Measurements from ENCODE around the gene OR52D1.

OR52D1 gene

DNA sequence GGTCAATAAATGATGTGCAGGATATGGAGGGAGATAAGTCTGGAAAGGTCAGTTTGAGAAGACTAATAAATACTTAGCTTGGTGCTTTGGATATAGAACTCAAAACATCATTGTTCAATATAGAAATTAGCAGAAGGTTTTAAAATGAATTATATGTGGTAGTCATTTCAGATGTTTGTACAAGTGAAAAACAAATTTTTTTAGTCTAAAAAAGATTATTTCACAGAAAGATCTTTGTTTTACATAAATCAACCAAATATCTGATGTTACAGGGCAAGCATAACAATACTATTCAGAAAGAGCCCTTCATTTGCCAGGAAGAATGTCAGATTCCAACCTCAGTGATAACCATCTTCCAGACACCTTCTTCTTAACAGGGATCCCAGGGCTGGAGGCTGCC is at the start of gene OR52D1:
Gene OR52D1 (plus strand): TSS at position 301 of the 400 bp plus-strand sequence. CDS start 22 bp downstream, at position 323.
- no peak for DNase-seq

DNA sequence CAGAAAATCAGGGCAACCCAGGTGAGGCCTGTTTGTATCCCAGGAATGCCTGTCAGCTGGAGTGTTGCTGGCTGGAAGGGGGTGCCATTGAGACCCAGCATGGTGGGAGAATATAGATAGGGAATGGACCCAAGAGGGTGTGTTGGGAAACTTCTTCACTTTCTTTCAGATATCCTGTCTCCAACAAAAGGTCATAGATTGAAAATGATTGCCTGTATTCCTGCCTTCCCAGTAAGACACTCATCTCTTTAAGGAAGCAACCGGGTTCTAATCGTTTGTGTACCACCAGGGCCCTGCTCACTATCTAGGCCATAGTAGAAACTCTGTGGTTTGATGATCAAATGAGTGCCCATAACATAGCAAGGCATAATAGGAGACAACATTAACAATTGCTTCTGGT is 47.1 kb upstream of the OR52D1 start, which contains the start of gene OR51I1:
Gene OR51I1 (minus strand): TSS at position 101 of the 400 bp plus-strand sequence. CDS start 0 bp downstream, at position 101.
- no peak for DNase-seq

DNA sequence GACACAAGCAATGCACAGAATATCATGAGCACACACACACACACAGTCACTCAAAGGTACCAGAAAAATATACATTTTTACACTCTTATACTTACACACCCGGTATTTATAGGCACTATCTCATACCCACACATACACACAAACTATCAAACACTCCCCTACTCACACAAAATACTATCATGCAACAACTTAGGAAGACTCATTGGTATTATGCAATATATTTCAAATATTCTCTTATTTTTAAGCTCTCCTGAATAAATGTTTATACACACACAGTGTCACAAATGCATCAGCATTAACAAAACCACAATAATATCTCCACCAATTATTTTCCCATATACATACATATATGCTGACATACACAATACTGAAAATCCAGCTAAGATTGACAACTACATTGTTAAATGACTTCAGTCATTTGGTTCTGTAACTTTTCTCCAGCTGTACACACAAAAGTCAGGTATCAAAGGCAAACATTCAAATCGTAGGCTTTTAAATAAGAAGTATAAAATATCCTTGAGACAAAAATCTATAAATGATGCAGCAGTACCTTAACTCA is 44.6 kb upstream of the OR52D1 start:
- DNase-seq: no peak

DNA sequence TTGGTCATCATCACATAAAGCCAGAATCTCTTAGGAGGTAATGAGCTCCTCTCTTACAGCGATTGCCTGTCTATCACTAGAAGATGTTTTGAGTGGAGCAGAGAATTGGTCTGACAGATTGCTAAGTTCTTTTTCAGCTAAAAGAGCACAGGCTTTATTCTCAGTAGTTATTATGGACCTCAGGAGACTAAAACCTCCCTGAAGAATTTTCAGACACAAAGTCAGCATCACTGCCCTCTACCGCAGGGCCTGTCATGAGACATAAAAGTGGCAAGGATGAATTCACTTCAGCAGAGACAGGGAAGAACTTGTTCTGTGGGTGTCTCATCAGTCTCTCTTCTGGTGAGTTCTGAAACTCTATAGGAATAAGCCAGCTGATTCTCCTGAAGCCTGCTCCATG is 39.5 kb upstream of the OR52D1 start, which contains the start of gene OR51I2:
Gene OR51I2 (plus strand): TSS at position 301 of the 400 bp plus-strand sequence. CDS start 4,166 bp downstream, outside the sequence.
- no peak for DNase-seq

DNA sequence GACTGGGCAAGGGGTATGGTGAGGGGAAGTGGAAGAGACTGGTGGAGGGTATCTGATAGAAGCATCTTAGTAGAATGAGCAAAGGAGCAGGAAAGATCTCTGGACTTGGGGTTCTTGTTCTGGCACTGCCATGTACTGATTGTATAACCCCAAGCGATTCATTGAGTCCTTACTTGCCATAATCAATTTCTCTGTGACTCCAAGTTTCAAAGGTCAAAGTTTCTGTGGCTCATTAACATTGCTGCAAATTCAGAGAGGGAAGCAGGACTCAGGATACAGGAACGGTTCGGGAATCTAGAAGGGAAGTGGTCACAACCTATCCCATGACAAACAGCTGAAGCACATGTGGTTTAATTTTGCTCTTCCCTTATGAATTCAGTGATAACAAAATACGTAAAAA is 39.1 kb upstream of the OR52D1 start:
- no peak for DNase-seq

DNA sequence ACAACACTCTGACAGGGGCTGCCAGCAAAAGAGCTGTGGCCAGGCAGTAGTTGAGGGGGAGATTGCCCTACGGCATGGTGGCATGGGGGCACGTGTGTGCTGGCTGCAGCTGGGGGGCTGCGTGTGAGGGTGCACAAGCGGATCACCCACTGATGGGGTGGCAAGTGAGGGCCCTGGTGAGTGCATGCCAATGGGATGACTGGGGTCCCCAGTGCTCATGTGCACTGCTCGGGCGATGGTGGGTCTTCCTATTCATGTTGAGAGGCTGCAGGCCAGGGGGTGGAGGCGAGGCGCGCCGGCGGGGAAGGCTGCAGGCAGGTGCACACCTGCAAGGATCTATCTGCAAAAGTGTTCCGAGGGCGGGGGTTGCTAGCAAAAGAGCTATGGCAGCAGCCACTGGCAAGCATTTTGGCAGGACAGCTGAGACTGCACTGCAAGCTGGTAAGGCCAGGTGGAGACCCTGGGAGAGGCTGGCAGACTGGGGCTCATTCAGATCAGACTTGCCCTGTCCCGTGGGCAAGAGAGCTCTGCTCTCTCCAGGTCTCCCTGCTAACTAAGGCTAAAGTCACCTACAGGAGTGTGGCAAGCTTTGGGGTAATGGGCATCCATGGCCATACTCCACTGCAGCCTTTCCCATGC is 27.4 kb upstream of the OR52D1 start:
- DNase-seq: no peak

DNA sequence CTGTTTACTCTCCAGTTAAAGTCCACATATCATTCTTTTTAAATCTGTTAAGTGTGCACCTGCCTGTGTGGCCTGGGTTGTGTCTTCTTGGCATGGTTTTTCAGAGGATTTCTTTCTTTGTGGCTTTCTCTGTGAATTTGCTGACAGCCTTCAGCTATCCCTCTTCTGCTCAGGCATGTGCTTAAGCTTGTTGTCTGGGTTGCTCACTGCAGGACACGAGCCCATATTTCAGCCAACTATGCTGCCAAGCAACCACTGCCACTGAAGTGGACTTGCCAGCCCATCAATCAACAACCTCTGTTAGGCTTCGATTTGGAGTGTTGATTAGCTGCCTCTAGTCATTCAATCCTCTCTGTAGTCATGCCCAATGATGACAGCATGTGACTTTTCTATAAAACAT is 21.0 kb upstream of the OR52D1 start:
- DNase-seq: no peak

DNA sequence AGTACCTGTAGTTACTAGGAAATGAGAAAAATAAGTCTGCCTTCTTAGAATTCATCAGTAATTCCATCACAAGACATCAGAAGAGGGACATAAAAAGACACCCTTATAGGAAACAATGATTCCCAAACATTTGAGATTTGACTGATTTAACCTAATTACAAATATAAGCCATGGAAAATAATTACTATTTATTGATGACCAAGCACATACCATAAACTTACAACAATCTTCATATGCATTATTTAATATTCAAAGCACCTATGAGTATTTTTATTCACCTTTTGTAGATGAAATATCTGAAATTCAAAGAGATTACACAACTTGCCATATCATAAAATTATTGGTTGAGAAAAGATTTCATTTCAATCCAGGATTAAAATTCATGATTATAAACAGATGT is 14.6 kb upstream of the OR52D1 start:
- DNase-seq: no peak

DNA sequence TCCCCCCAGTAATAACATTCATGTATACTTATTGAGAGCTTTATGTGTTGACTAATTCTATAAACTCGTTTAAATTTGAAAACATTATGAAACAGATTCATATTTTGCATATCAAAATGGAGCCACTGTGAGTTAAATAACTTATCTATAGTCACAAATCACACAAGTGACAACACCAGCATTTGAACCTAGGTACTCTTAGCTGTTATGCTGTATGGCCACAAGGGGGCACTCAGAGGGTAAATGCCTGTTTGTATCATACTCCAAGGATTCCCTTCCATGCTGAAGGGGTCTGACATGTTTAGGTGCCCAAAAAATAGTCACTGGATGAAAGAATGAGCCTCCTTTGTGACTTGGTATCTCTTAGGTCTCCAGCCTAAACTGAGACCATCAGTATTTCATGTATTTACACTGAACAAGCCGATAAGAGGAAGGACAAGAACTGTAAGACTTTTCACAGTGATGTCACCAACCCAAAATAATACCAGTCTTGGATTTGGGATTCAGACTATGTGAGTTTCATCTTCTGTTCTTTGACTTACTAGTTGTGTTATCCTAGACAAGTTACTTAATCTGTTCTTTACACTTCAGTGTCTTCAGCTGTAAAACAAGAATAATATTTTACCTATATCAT is 12.2 kb upstream of the OR52D1 start:
- DNase-seq: no peak

DNA sequence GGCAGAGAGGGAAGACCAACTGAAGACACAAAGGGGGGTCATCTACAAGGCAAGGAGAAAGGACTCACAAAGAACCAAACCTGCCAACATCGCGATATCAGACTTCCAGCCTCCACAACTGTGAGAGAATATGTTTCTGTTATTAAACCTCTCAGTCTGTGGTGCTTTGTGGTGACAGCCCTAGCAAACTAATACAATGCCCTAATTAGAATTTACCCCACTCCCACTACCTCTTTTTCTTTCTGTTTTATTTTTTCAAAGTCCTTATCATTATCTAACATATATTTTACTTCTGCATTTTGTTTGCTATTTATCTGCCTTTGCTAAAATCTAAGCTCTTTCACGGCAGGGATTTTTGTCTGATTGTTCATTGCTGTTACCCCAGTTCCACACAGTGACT is 2.5 kb upstream of the OR52D1 start:
- no peak for DNase-seq

DNA sequence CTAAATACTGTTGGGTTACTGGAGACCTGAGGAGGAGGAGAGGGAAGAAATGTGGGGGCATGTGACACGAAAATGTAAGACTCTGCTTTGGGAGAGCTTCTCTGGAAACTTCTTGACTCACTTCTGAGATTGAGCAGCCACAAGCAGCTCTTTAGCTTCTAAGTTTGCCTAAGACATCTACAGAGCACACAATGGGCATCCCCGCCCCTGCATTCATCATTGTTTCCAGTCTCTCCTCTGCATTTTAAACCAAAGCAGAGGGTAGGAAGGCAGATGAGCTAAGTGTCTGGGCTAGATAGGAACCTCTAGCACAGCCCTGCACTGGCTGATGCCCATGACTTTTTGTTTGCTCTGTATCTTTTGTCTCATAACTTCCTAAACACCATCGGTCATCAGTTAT is 2.1 kb upstream of the OR52D1 start:
- DNase-seq: no peak

DNA sequence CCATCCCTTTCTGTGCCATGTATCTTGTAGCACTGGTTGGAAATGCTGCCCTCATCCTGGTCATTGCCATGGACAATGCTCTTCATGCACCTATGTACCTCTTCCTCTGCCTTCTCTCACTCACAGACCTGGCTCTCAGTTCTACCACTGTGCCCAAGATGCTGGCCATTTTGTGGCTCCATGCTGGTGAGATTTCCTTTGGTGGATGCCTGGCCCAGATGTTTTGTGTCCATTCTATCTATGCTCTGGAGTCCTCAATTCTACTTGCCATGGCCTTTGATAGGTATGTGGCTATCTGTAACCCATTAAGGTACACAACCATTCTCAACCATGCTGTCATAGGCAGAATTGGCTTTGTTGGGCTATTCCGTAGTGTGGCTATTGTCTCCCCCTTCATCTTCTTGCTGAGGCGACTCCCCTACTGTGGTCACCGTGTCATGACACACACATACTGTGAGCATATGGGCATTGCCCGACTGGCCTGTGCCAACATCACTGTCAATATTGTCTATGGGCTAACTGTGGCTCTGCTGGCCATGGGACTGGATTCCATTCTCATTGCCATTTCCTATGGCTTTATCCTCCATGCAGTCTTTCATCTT is 414 bp downstream of the OR52D1 start:
- no peak for DNase-seq

DNA sequence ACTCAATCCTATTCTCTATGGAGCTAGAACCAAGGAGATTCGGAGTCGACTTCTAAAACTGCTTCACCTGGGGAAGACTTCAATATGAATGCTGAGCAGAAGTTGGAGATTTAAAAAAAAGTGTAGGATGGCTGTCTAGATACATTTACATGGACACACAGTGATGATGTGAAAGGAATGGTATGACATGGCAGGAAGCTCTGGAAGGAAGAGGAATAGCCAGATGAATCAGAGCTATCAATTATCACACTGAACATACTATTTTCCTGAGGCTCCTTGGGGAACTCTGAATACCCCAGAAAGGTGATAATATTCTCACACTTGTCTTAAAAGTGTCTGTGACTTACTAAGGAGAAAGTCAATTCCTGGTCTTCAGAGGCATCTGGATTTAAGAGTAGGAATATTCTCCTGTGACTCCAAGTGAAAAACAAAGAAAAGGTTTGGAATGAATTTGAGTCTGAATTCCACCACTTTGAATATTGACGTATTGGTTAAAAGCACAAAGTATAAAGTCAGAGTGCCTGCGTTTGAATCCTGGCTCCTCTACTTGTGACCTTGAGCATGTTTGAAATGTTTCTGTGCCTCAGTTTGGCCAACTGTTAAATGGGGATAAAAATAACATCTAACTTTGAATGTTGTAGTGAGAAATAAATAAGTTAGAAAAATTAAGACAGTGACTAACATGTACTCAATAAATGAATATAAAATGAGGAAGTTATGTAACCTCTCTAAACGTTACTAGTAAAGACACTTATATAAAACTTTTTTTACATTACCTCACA is 1.3 kb downstream of the OR52D1 start:
- no peak for DNase-seq

DNA sequence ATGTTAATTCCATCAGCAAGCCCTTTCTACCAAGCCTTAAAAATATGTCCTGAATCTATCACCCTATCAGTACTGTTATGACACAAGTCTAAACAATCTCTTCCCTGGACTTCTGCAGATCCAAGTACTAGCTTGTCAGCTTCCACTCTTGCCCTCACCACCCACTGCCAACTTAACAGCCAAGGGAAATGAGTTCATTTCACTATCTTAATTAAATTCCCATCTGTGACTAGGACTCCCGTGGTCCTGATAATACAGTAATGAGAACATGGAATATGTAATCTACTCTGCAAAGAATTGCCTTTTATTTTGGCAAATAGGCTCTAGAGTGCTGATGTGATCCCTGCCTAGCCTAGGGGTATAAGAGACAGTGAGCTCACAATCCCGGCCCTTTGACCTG is 11.2 kb downstream of the OR52D1 start:
- no peak for DNase-seq

DNA sequence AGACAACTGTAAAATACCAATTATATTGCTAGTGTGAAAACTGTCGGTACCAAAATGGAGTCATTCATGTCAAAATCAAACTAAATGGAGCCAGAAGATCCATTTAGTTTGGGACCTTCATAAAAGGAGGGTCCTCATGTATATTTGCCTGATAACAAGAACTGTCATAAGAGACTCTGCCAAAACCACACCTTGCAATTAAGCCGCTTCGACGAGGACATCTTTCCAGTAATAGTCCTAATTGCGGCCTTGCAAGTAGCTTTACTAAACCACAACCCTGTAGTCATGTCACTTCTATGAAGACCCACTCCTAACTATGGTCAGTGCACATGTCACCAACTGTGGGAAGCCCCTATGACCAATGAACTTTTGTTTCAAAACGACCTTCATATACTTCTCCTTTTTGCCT is 11.9 kb downstream of the OR52D1 start:
- no peak for DNase-seq

DNA sequence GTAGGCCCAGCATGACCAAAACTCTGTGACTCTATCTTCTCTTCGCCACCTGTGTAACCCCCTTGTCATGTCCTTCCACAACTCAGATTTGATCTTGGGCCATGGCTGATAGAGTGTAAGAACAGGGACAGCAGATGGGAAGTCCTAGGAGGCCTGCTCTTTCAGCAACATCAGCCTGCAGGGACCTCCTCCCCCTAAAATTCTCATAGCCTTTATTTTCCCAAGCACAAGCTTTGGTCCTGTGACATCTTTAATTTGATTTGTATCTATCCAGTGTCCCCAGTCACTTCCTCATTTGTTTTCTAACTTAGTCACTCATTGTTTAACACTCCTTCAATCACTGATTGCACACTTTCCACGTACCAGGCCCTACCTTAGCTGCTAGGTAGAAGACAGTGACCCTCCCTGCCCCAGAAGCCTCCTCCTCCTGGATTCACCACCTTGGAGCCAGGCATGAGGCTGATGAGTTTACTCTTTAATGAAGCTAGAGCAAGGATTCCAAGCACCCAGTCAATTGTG is 16.0 kb downstream of the OR52D1 start:
- no peak for DNase-seq

DNA sequence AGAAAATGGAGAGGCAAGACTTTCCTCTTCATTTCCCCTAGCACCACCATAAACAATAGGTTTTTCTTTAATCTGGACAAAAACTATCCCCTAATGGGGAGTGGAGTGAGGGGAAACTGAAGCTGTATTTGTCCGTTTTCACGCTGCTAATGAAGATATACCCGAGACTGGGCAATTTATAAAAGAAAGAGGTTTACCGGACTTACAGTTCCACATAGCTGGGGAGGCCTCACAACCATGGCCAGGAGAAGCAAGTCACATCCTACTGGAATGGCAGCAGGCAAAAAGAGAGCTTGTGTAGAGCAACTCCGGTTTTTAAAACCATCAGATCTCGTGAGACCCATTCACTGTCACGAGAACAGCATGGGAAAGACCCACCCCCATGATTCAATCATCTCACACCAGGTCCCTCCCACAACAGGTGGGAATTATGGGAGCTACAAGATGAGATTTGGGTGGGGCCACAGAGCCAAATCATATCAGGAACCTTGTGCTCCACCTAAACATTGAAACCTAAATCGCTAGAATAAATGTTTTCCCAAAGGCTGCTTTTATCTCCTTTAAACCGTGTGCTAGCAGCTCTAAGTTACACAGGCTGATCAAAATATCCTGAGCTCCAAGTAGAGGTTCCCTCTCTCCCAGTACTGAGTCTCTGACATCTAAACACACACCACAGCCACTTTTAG is 17.0 kb downstream of the OR52D1 start:
- no peak for DNase-seq

DNA sequence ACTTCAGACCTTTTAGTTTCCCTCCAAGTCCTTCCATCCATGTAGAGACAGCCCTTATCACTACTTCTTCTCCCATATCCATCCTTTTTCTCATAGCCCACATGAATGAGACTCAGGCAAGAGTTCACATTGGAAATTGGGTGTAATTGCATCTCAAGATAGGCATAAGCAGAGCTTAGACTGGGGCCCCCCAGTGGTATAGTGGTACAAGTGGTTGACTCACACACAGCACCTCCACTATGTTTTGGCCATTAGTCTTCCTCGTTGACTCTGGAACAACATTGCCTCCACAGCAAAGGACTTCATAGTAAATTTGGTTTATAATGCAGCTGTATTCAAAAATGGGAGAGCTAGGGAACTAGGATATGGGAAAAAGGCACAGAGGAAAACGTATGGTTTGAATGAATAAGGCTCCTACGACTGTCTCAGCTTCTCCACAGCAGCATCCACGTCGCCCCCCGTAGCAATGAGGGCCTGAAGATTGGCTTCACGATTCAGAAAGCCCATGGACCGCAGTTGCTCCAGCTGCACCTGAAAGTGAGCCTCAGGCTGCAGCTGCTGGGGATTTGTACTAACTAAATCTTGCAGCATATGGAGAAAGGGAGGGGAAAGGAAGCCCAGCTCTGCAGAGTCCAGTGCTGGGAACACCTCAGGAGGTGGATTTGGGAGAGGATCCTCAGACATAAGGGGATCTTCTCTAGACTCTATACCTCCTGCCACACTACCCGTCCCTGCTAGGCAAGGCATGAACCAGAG is 18.9 kb downstream of the OR52D1 start:
- DNase-seq: no peak

DNA sequence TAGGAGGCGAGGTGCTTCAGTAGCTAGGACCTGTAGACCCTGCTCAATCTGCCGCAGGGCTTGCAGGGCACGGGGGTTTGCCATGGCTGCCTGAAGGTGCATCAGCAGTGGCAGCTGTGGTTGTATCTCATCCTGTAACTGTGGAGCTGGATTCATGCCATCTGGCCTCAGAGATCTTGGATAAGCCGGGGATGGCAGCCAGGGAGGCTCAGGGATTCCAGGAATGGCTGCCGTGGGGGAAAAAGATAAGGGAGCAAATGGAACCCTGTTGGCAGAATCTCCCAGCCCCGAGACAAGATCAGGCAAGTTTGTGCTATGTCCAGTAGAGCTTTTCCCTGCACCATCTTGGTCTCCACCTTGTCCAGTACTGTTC is 19.4 kb downstream of the OR52D1 start:
- no peak for DNase-seq

DNA sequence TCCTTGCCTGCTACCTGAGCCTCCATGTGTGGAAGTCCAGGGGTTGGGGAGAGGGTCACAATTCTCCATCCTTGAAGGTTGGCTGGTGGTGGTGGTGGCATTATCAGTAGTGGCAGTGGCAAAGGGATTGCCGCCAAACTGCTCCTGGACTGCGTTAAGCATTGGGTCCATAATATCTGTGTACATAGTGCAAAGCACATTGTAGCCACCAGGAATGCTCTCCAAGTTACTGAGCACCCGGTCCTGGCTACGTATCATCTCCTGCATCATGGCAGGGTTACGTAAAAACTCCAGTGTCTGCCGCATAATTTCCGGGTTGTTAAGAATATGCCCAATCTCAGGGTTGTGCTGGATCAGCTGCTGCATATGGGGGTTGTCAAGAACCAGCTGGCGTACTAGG is 20.1 kb downstream of the OR52D1 start:
- DNase-seq: no peak

DNA sequence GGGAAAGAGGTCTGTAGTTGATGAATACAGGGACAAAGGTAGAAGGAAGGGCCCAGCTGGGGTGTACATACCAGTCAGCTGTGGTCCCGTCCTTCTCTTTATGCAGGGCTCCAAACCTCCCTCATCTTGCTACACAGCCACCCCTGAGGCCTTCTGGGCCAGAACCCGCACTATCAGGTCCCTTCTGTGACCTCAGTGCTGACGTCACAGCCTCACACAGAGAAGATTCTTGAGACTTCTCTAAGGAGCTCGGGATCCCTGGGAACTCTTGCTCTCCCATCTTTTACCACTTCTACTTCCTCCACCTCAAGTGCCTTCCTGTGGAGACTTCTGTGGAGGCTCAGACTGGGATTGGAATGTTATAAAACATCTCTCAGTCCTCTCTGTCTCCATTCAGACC is 21.3 kb downstream of the OR52D1 start, which contains the start of gene UBQLN3:
Gene UBQLN3 (minus strand): TSS at position 155 of the 400 bp plus-strand sequence. CDS start 399 bp downstream, outside the sequence.
- no peak for DNase-seq

Measured in DMS153 (cell line).